ENCODE results near the gene MAML3.

The MAML3 gene

GRCh38 chr4:140099983-140100382, 54.0 kb downstream of the MAML3 start:
- no peak for DNase-seq (ENCODE audit: low read depth in 2 of 2)

DNA sequence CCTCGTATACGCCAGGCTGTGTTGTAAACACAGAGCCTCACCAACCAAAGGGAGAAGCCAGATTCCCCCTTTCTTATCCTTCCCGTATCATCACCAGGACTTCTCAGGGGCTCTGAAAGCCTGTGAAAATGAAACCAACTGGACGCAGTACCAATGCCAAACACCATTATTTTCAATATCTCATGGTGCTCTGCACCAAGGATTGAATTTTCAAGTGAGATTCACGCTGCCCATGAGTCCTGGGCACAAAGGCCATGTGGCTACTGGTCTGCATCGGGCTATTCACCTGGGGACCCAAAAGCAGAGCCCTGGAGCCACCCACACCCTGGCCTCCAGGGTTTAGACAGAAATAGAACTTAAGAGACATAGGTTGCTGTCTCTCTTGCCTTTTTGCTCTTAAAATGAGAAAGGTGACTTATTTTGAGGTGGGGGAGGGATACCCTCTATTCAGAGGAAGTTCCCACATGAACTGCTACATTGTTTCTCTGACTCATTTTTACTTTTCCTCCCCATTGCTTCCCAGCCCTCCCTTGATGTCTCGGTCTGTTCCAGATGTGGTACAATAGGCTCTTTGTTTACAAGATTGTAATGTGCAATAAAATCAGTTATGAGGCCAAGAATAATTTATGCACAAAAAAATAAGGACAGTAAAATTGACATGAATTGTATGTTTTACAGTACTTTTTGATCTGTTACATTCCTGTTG, 55.4 kb downstream of the MAML3 start:
- DNase-seq (ENCODE audit: low read depth in 2 of 2), result no peak

DNA sequence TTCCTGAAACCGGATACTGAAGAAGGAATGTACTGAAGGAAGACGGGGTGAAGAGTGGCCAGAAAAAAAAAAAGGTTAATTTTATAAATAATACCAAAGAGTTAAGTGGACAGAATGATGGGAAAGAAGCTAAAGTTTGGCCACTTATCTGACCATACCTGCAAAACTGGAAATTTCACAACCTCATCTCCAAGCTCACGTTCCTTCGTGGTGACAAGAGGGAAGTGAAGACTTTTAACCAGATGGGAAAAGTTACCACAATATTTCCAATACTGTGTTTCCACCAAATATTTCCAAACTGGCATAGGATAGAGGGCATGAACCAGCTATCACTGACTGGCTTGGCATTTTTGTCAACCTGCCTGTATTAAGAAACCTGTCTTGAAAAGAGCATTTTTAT, 56.4 kb downstream of the MAML3 start:
- no peak for DNase-seq (ENCODE audit: low read depth in 2 of 2)

GRCh38 chr4:140096921-140097320, 57.1 kb downstream of the MAML3 start:
- no peak for DNase-seq (ENCODE audit: low read depth in 2 of 2)

- no peak for DNase-seq (ENCODE audit: low read depth in 2 of 2)
Observed at GRCh38 chr4:140096483-140096861, 57.5 kb downstream of the MAML3 start.

DNA sequence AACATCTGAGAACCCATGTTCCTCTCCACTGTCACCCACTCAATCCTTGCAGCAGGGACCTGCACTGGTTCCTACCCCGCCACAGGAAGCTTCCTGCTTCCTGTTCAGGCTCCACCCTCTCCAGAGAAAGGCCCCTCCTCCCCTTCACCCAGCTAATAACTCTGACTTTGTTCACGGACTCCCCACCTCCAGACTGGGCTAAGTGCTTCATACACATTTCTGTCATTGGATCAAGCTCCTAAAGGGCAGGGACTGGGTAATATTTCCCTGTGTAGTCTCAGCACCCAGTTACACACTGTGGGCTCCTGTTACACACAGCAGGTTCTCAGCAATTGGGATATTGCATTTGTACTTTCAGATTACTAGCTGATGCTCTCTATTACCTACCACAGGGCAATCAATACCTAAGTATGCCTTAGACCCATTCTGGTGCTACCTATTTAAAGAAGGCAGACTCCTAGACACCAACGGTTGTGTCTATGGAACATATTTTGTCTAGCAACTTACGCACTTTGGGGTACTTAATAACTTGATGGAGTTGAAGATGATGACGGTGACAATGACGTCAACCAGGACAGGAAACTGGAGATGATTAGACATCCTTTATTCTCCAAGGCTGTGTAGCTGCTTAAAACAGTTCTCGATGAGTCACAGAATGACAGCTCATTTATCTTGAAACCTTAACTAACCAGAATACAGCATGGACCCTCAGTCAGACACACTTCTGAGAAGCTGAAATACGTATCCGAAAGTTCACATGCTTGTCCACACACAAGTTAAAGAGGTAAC, 58.1 kb downstream of the MAML3 start:
- DNase-seq (ENCODE audit: low read depth in 2 of 2), result peak; percentile 39 to 58

GRCh38 chr4:140094438-140095420, 59.3 kb downstream of the MAML3 start:
- no peak for DNase-seq (ENCODE audit: low read depth in 2 of 2)

DNA sequence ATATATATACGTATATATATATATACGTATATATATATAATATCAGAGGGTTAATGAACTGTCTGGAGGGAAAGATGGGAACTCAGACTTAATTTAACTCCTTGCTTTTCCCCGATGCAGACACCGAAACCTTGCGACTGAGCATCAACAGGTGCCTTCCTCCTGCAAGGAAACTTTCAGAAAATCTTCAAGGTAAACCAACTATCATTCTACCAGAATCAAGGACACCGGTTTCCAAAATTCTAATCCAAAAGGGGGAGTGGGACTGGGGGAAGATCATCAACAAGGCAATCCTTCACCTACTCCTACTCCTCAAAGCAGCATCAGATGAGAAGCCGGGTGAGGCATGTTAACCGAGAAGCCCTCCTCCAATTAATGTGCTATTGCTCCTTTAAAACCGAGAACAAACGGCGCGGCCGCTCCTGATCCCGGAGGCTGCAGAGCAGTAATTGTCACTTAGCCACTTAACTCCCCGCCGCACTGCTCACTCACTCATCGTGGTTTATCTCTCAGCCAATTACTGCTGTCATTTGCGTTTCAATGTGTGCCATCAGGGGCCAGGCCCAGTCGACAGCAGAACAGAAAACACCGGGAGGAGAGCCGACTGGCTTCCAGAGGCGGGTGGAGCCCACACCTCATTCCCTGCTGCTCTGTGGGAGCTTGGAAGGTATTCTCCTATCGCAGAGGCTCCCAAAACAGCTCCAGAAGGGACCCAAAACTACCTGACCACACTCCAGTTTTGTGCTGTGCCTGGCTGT, 61.7 kb downstream of the MAML3 start:
- no peak for DNase-seq (ENCODE audit: low read depth in 2 of 2)

GRCh38 chr4:140091305-140091704, 62.7 kb downstream of the MAML3 start:
- DNase-seq (ENCODE audit: low read depth in 2 of 2), result no peak

- DNase-seq (ENCODE audit: low read depth in 2 of 2), result no peak
Observed at GRCh38 chr4:140090215-140090731, 63.7 kb downstream of the MAML3 start.

- DNase-seq (ENCODE audit: low read depth in 2 of 2), result no peak
Observed at GRCh38 chr4:140089216-140089615, 64.8 kb downstream of the MAML3 start.

- DNase-seq (ENCODE audit: low read depth in 2 of 2), result no peak
Observed at GRCh38 chr4:140088323-140088967, 65.5 kb downstream of the MAML3 start.

- DNase-seq (ENCODE audit: low read depth in 2 of 2), result no peak
Observed at GRCh38 chr4:140085881-140086280, 68.1 kb downstream of the MAML3 start.

GRCh38 chr4:140085062-140085622, 68.8 kb downstream of the MAML3 start:
- DNase-seq (ENCODE audit: low read depth in 2 of 2), result no peak

DNA sequence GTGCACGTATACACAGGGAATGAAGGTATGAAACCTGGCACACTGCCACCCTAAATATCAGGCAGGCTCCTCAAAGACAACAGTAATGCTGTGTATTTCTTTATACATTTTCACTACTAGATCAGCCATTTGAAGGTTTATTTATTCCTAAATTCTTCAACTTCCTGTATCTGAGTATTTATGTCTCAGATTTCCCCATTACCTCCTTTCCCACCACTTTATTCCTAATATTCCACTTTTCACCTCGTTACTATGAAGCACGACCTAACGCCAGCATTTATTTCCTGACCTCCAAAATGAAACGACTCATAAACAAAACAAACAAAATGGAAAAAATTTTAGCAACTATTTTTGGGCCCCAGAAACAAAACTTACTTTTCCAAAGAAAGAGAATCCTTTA, 69.6 kb downstream of the MAML3 start:
- DNase-seq (ENCODE audit: low read depth in 2 of 2), result no peak

DNA sequence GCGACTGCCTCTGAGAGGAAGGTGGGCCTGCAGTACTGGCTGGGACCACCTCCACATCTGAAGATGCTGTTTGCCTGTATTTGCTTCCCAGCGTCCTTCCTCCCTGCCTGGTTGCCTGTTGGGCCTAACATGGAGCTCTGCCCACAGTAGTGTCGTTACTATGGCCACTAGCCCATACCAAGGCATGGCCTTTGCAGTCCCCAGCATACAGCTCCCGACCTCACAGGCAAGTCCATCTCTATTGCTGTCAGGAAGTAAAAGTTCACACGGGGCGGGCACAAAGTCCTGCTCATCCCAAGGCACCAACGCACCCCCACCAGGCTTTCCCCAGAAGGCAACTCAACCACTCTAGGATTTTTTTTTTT, 71.6 kb downstream of the MAML3 start:
- DNase-seq (ENCODE audit: low read depth in 2 of 2), result no peak

- no peak for DNase-seq (ENCODE audit: low read depth in 2 of 2)
Observed at GRCh38 chr4:140081641-140082390, 72.2 kb downstream of the MAML3 start.

GRCh38 chr4:140080883-140081282, 73.1 kb downstream of the MAML3 start:
- no peak for DNase-seq (ENCODE audit: low read depth in 2 of 2)

DNA sequence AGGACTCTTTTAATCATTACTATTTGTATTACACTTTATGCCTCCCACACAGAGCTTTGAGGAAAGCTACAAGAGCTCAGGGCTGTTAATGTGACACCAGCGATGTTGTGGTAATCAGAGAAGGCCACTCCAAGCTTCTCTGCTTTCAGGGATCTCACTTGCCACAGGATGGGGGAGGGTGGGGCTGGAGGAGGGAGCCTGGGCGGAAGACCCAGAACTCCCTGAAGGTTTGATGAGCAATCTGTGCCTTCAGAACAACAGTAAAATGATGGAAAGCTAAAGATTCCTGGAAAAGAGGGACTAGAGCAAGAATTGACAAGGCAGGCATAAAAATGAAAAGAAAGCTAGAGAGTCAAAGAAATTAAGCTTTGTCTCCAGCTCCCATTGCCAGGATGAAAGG, 75.6 kb downstream of the MAML3 start:
- no peak for DNase-seq (ENCODE audit: low read depth in 2 of 2)

DNA sequence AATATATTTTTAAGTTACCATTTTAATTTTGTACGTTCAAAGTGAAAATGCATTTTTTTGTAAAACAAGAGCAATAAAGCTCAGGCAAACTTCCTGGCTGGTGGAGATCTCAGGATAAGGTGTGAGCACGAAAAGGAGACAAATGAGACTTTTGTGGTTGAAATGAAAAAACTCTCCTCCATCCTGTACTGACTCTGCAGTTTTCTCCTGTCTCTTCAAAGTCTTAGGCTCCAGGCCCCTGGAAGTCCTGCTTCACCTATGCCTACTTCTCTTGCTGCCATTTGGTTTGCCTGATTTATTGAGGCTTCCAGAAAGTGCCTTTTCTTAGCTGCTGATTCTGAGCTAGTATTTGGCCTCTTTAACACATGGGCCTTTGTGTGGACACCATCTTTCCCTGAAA, 77.7 kb downstream of the MAML3 start:
- DNase-seq (ENCODE audit: low read depth in 2 of 2), result no peak
